ENCODE measurements around the gene RASSF5.

GRCh38 chr1:206517784-206518183 lies 10.5 kb downstream of the RASSF5 start:
- TF ChIP-seq POLR2AphosphoS5 (IDR thresholded peaks at IDR 0.05; ENCODE audit: borderline replicate concordance, low read depth, low read length) (no peak), EZH2 (IDR thresholded peaks at IDR 0.05) (no peak)

Data from SK-N-MC (cell line).